Stimulated activated naive CD4-positive, alpha-beta T cell treated with Interleukin-2 at 50 U/mL for 16 hours (primary cell): ENCODE results near the gene IL1RN.
"Not testable (repeated sequence)": the region's sequence is repeated elsewhere in the genome, so short reads cannot be mapped to it uniquely, and the experiment has no call there.

Experiments used
- DNase-seq: peaks from one replicate; lab custom pipeline; 2025; lab: John Stamatoyannopoulos, UW

Gene IL1RN, protein sequence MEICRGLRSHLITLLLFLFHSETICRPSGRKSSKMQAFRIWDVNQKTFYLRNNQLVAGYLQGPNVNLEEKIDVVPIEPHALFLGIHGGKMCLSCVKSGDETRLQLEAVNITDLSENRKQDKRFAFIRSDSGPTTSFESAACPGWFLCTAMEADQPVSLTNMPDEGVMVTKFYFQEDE

DNA sequence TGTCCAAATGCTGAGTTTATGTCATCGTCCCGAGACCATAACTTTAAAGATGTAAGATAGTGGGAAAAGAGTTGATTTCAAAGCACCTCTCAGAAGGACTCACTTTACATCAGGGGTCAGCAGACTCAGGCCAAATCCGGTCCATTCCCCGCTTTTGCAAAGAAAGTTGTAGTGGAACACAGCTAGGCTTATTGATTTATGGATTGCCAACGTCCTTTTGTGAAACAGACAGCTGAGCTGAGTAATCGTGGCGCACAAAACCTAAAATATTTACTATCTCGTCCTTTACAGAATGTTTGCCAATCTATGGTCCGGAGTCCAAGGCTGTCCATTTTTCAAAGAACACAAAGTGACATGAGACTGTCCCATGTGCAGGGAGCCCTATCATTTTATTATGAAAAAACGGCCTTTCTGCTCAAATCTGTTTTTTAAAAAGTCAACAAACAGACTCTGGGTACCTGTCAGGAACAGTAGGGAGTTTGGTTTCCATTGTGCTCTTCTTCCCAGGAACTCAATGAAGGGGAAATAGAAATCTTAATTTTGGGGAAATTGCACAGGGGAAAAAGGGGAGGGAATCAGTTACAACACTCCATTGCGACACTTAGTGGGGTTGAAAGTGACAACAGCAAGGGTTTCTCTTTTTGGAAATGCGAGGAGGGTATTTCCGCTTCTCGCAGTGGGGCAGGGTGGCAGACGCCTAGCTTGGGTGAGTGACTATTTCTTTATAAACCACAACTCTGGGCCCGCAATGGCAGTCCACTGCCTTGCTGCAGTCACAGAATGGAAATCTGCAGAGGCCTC lies at the start of gene IL1RN:
IL1RN (plus strand) TSS at position 754 of the 801 bp plus-strand sequence; CDS start at position 781, 27 bp downstream.
- no peak for DNase-seq

DNA sequence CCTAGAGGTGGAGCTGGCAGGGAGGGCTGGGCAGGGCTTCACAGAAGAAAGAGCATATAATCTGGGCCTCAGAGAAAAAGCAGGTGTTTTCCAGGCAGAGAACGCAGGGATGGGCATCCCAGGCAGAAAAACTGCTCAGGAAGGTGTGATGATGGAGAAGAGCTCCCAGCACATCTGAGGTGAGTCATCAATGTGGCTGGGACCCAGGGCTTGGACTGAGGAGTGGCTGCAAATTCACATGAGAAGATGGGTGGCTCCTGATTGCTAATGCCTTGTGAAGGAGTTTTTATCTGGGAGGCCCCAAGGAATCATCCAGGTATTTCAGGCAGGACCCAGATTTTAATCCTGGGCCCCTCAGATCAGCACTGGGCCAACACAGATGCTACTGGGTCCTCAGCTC lies 49.5 kb upstream of the IL1RN start:
- no peak for DNase-seq

DNA sequence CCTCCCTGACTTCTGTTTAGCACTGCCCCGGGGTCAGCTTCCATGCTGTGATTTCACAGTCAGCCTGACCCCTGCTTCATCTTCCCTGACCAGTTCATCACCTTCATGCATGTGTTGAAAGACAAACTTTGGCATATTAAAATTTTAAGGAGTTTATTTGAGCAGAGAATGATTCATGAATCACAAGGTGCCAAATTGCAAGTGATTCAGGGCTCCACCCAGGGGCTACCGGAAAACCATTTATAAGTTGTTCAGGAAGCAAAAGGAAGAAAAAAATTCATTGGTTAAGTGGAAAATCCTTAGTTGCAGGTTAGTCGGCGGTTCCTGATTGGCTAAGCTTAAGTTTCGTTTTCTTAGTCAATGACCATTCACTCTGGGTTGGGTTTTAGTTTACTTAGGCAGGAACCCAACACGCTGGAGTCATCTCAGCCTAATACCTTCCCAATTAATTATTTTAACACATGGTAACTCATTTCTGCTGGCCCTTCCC lies 49.0 kb upstream of the IL1RN start:
- DNase-seq = no peak

DNA sequence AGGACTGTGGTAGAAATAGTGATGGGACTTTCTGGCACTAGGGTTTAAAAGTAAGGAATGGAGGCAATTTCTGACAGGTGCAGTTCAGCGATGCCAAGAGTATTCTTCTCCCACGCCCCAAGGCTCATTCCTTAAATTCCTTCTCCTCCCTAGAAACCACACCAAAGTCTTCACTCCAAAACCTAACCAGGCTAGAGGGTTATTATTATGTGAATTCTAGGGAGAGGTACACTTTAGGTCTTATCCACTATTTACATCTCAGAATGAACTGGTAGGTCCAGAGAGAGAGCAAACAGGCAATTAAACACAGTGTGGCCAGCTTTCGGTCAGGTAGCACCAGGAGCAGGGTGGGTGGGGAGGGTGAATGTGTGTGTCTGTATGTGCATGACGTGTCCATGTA lies 48.3 kb upstream of the IL1RN start:
- no peak for DNase-seq

DNA sequence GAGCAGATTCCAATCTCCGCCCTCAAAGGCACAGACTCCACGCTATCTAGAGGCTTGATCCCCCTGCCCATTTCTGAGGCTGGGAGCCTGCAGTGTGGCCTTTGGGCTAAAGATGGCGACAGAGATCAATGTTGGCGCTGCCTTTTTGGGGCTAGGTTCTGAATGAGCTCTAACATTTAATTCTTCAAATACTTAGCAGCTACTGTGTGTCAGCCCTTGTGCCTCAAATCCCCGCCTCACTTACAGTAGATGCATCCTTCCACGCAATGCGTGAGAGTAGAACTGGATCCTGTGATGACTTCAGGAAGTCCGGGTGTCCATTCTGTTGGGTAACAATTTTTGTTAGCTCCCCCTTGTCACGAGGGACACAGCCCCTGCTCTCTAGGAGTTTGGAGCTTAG lies 47.3 kb upstream of the IL1RN start:
- no peak for DNase-seq

DNA sequence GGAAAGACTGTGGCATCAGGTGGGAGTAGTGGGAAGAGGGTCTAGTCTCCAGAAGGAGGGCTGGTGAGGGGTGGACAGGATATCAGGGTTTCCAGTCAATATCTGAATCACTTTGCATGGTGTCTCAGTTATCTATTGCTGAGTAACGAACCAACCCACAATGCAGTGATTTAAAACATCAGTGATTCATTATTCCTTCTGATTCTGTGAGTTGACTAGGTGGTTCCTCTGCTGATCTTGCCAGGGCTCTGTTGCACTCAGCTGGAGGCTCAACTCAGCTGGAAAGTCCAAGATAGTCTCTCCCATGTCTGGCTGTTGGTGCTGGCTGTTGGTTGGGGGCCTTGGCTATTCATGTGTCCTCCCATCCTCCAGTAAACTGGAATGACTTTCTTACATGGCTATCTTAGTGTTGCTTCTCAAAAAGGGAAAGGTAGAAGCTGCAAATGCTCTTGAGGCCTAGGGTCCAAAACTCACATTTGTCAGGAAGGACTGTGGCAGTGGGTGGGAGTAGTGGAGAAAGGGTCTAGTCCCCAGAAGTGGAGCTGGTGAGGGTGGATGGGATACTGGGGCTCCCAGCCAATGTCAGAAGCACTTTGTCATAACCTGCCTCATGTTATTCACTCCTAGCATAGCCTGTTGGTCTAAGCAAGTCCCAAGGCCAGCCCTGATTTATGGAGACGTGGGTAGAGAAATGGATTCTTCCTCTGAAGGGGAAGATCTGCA lies 45.7 kb upstream of the IL1RN start:
- no peak for DNase-seq

DNA sequence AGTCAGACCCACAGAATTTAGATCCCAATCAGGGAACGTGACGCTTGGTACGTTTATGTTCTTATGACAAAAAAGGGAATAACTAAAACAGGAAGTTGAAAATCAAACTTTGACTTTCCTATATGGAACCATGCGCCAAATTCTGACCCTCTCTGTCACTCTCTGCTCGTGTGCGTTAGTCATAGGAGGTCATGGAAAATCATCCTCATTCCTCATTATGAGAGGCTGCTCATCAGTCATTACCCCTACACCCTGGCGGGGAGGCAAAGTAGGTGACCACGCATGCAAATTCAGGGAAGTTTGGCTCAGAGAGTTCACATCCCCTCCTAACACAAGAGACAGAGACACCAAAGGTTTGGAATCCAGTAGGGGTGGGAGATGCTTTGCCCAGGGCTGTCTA lies 44.1 kb upstream of the IL1RN start:
- no peak for DNase-seq

DNA sequence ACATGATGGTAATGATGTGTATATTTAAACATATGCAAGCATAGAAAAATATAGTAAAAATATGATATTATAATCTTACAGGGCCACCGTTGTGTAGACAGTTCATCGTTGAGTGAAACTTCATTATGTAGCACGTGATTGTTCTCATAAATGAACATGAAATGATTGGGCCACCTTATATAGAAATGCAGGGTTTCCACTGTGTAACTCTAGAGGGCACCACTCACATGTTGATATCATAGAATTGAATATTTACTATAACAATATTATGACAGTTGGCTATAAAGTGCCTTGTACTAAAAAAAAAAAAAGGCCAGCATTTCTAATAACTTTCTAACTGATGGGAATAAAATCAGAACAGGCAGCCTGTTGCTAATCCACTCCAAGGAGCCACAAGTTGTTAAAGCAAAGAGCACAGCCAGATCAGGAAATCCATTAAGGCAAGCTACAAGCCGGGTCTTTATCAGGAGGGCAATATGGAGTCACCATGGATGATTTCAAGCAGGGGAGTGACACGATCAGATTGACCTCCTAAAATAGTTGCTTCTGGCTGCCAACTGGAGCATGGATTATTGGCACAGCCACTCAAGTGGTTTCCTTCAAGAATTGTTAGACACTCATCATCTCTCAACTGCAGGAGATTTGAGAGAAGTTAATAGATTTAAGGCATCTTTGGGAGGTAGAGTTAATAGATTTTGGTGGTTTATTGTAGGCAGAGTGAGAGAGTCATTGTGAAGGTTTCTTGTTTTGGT lies 43.0 kb upstream of the IL1RN start:
- no peak for DNase-seq

DNA sequence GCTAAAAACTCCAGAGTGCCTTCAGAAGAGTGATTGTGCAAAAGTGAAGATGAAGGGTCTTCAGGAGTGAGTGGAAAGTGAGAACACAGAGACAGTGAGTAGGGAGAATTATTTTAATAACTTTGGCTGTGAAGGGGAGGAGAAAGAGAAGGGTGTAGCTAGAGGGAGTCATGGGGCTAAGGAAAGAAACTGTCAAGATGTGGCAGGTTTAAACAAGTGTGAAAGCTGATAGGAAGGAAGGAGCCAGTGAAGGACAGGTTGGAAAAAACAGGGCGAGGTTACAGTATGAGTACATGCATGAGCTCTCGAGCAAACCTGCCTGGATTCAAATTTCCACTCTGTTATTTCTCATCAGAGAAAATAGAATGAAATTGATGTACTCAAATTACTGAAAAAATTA lies 41.9 kb upstream of the IL1RN start:
- no peak for DNase-seq

DNA sequence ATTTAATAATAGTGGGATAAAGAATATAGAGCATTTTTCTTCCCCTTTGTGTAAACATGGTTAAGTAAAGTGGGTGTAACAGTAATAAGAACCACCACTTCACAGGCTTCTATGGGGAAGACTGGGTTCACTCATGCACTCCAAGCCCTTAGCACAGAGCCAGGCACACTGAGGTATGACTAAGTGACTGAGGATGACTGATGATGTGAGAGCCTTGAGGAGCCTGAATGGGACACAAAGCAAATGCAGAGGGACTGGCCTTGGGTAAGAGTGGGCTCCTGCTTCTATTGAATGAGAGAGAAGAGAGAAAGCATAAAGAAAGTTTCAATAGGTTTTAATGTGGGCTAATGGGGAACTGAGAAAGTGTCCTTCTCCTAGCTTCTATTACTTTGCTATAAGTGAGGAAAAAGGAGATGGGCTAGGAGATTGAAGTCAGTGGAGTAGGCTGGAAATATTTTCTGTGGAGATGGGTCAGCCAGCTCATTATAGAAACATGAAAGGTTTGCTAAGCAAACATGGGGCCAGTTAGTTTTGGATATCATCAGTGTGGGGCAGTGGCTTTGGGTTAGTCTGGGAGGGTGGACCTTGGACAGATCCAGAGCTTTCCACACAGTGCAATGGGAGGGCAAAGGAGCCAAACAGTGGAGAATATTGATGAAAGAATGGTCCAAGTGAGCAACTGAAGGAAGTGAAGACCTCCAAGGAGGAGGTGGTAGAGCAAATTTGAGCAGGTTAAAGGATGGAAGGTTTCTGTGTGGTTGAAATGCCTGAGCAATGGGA lies 39.0 kb upstream of the IL1RN start:
- DNase-seq = no peak

DNA sequence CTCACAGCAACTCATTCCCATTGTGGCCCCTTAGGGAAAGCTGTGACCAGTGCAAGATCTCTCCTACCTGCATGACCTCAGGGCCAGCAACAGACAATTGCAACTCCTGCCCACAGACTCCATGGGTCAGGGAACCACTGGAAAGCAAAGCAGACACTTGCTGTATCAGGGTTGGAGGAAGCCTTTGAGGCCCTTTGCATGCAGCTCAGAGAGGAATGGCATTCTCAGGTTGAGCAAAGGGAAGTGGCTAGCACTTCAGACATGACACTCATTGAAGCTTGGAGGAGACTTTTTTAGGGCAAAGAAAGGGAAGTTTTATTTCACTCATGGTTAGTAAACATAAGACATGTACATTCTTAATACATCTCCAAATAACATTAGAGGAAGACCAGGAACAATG lies 37.5 kb upstream of the IL1RN start:
- DNase-seq = no peak

DNA sequence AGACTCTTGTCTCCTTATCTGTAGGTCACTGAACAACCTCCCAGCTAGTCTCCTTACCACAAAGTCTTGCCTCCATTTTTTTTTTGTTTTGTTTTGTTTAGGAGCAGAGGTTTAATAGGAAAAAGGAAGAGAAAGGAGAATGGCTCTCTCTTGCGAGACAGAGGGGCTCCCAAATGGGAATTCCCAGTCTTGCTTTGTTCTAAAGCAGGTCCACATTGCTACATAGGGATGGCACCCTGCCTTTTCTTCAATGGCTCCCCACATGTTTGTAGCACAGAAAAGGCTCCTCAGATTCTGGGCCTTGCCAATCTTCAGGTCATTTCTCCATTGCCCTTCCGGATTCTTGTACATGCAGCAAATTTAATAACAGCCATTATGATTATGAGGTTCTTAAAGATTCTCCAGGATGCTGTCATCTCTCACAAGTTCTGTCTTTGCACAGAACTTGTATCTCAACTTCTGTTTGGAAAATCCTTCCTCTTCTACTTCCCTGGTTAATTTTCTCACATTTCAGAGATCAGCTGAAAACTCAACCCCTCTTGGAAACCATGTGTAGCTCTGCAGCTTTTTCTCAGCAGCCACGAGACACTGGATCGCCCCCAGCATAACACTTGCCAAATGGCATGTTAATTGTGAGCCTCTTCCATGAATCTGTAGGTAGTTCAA lies 36.0 kb upstream of the IL1RN start:
- no peak for DNase-seq

DNA sequence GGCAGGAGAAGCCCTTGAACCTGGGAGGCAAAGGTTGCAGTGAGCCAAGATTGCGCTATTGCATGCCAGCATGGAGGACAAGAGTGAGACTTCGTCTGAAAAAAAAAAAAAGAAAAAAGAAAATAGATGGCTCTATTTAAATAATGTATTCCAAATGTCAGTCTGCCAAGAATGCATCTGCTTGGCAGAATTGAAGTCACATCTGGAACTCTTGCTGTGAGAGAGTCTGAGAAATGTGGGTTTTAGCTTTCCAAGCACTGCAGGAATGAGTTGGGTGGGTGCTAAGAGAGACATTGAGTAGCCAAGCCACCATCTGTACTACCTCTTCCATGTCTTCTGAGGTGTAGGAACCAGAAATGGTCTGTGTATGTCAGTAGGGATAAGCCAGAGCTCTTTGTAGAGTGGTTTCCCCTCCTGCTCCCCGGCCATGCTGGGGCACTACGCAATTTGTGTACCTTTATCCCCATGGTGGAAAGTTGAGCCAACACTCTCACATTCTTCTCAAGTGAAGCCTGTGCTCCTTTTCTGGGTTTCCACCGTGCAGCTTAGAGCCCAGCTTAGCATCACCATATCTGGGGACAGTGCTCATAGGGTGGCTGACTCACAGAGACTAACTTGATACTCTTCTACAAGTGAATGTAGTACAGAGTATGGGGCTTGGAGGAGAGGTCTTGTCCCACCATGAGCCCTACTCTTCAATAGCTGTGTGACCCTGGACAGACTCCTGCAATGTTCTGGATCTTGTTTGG lies 34.4 kb upstream of the IL1RN start:
- no peak for DNase-seq

DNA sequence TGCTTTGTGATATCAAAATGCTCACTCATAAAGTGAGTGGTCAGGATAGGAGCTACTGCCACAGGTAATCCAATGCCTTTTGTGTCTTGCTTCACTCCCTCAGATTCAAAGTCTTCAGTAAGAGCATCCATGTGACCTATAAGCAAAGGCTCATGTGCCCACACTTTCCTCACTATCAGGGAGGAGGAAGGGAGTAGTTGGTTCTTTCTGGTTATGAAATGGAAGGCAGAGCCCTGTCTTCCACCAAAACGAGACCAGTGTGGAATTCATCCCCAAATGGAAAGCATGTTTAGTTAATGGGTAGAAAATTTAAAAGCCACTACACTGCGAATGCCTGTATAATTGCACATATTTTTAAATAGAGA lies 33.8 kb upstream of the IL1RN start:
- DNase-seq = no peak

DNA sequence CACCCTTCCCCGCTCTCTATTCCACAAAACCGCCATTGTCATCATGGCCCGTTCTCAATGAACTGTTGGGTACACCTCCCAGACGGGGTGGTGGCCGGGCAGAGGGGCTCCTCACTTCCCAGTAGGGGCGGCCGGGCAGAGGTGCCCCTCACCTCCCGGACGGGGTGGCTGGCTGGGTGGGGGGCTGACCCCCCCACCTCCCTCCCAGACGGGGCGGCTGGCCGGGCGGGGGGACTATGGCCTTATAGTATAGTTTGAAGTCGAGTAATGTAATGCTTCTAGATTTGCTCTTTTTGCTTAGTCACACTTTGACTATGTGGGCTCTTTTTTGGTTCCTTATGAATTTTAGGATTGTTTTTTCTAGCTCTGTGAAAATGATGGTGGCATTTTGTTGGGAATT lies 31.1 kb upstream of the IL1RN start:
- DNase-seq = not testable (repeated sequence)

DNA sequence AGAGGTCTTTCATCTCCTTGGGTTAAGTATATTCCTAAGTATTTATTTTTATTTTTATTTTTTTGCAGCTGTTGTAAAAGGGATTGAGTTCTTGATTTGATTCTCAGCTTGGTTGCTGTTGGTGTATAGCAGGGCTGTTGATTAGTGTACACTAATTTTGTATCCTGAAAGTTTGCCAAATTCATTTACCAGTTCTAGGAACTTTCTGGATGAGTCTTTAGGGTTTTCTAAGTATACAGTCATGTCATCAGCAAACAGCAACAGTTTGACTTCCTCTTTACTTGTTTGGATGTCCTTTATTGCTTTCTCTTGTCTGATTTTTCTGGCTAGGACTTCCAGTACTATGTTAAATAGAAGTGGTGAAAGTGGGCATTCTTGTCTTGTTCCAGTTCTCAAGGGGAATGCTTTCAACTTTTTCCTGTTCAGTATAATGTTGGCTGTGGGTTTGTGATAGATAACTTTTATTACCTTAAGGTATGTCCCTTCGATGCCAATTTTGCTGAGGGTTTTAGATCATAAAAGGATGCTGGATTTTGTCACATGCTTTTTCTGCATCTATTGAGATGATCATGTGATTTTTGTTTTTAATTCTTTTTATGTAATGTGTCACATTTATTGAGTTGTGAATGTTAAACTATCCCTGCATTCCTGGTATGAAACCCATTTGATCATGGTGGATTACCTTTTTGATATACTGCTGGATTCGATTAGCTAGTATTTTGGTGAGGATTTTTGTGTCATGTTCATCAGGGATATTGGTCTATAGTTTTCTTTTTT lies 30.4 kb upstream of the IL1RN start:
- not testable (repeated sequence) for DNase-seq

DNA sequence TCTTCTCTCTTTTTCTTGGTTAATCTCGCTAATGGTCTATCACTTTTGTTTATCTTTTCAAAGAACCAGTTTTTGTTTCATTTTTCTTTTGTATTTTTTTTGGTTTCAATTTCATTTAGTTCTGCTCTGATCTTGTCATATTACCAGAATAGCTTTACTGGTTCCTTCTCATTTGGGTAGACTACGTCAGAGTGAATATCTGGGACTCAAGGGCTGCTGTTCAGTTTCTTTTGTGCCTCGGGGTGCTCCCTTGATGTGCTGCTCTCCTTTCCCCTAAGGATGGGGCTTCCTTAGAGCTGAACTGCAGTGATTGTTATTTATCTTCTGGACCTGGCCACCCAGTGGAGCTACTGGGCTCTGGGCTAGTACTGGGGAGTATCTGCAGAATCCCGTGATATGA lies 29.4 kb upstream of the IL1RN start:
- DNase-seq = no peak

DNA sequence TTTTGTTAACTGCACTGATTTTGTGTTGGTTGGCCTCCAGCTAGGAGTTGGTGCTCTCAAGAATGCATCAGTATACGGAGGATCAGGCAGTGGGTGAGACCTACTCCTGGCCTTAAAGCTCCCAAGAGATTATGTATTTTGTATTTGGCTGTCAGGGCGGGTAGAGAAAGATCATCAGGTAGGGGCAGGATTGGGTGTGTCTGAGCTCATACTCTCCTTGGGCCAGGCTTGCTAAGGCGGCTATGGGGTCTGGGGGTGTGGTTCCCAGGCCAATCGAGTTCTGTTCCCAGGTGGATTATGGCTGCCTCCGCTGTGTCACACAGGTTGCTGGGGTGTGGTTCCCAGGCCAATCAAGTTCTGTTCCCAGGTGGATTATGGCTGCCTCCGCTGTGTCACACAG lies 28.9 kb upstream of the IL1RN start:
- no peak for DNase-seq

DNA sequence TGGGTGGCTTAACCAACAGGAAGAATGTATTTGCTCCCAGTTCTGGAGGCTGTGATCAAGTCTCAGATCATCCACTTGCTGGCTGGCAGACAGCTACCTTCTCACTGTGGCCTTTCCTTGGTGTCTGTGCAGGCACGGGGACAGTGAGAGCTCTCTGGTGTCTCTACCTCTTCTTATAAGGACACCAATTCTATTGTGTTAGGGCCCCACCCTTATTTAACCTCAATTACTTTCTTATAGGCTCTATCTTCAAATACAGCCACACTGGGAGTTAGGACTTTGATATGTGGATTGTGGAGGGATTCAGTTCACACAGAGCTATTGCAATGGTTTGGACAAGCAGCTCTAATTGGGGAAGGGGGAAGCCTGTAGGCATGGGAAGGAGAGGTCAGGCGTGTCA lies 25.3 kb upstream of the IL1RN start:
- DNase-seq = no peak

DNA sequence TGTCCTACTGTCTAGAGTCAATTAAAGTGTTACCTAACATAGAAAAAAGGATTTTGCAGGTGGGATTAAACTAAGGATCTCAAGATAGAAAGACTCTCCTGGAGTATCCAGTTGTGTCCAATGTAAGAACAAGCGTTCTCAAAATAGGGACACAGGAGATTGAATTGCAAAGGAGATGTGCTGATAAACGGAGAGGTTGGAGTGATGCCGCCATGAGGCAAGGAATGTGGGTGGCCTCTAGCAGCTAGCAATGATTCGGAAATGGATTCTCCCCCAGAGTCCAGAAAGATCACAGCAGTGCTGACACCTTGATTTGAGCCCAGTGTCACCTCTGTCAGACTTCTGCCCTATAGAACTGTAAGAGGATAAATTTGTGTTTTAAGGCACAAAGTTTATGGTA lies 24.1 kb upstream of the IL1RN start:
- no peak for DNase-seq
